ENCODE results near the gene STRIP1.

The STRIP1 gene

GRCh38 chr1:110034451-110035235 lies at the start of gene STRIP1:
Gene STRIP1 (plus strand): TSS chr1:110034624. CDS start chr1:110034638, 14 bp downstream.
- peak; percentile 95 for DNase-seq (ENCODE audit: low read depth)

- DNase-seq (ENCODE audit: low read depth) = no peak
Measured at GRCh38 chr1:109985247-109986053, 49.0 kb upstream of the STRIP1 start.

DNA sequence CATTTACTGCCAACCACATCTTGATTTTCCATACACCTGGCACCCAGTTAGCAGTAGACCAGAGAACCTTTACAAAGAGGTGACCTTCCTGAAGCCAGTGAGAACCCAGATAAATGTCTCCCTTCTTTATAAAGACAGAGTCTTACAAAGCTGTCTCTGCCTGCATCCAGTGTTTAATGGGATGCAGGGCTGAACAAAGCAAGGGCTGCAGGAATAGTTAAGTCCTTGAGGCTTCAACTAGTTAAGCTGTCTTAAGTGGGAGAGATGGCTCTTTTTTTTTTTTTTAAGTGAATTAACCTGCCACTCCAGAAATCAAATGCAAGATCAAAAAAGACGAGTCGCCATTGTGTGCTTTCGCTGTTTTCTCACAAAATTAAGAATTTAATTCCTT lies 48.4 kb upstream of the STRIP1 start:
- DNase-seq (ENCODE audit: low read depth) = no peak

GRCh38 chr1:109988349-109988914 lies 46.0 kb upstream of the STRIP1 start:
- no peak for DNase-seq (ENCODE audit: low read depth)

GRCh38 chr1:109989506-109990301 lies 44.7 kb upstream of the STRIP1 start:
- DNase-seq (ENCODE audit: low read depth) = no peak

- DNase-seq (ENCODE audit: low read depth) = no peak
Measured at GRCh38 chr1:109990302-109990653, 44.1 kb upstream of the STRIP1 start.

DNA sequence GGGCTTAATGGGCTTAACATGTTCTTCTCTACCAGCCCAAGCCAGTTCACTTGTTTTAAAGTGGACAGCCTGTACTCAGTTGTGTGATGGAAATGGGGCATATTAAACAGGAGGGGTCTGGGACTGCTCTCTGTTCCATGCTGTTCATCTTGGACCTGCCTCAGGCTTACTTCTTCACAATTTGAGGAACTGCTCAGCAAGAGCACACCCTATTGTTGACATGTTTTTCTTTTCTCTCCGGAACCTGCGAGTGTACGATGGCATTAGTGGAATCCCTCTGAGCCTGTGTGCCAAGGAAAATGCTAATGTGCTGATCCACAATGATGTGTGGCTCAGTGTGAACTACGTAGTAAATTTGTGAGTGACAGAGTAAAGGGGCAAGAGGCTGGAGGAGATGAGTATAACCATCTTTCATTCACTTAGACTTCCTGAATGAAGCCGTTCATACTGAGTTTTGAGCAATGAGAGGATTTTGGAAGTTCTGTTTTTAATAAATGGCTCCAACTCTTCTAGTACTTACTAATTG lies 43.0 kb upstream of the STRIP1 start:
- DNase-seq (ENCODE audit: low read depth) = no peak

- DNase-seq (ENCODE audit: low read depth) = no peak
Measured at GRCh38 chr1:109993885-109994284, 40.5 kb upstream of the STRIP1 start.

- no peak for DNase-seq (ENCODE audit: low read depth)
Measured at GRCh38 chr1:109994654-109995053, 39.8 kb upstream of the STRIP1 start.

- no peak for DNase-seq (ENCODE audit: low read depth)
Measured at GRCh38 chr1:109995536-109995935, 38.9 kb upstream of the STRIP1 start.

DNA sequence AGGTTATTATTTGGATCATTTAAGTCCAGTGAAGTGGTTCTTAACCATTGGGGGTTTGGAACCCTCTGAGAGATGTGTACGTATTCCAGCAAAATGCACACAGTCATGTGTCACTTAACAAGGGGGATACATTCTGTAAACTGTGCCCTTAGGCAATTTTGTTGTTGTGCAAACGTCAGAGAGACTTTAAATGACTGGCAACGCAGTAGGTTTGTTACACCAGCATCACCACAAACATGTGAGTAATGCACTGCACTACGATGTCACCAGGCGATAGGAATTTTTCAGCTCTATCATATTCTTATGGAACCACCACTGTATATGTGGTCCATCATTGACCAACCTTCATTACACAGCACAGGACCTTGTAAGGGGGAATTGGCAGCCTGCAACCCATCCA lies 37.9 kb upstream of the STRIP1 start:
- no peak for DNase-seq (ENCODE audit: low read depth)

- DNase-seq (ENCODE audit: low read depth) = no peak
Measured at GRCh38 chr1:109997204-109997866, 37.1 kb upstream of the STRIP1 start.

DNA sequence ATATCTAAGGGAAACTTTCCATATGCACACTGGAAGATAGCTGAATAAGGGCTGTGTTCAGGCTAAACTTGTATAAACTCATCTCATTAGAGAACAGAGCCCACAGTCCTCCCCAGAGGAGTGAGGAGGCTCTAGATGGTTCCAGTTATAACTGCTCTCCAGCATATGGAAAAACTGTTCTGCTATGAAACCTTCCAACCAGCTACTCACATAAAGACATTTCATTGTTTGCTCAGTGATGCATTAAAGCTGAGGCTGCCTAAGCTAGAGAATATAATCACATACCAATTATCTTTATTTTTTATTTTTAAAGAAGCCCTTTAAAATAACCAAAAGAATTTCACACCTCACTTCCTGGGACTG lies 36.6 kb upstream of the STRIP1 start:
- DNase-seq (ENCODE audit: low read depth) = no peak

DNA sequence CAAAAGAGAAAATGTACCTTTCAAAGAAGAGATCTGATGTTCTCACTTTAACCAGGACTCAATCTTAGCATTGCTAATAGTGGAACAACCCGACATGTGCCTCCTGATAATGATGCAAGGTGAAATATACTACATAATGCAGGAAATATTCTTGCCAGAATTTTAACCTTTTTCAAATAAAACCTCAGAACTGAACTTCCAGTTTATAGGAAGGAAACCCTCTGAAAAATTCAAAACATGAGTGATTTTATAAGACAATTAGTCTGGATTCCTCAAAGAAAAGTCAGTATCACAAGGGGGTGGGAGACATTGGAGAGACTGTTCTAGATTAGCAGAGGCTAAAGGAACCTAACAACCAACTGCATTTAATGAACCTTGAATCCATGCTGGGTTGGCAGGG lies 31.7 kb upstream of the STRIP1 start:
- no peak for DNase-seq (ENCODE audit: low read depth)

DNA sequence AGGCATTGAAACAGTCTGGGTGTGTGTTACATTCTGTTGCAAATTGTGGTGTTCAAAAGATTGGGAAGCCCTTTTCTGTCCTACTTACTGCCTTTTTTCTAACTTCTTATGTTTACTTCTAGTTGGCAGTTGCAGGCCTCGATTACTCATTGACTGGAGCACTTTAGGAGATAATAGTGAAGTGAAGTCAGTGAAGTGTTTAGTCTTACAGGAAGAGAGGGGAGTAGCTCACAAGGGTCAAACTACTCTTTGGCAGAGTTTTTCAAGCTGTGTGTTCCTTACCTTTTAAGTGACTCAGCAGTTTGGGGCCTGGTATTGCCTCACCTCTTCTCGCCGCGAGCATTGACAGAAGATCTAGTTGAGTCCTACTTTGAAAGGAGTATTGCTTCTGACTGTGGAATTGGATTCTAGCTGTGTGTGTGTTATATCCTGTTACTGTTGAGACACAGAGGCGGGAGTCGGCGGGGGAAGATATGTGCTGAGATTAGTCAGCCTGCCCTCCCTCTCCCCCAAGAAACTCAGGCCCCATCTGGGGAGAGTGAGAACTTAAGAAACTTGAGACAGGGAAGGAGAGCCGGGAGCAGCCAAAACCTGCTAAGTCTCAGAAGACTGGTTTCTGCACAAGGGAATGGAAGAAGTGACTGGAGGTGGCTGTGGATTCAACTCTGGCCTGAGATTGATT lies 30.5 kb upstream of the STRIP1 start:
- DNase-seq (ENCODE audit: low read depth) = peak; percentile 94

DNA sequence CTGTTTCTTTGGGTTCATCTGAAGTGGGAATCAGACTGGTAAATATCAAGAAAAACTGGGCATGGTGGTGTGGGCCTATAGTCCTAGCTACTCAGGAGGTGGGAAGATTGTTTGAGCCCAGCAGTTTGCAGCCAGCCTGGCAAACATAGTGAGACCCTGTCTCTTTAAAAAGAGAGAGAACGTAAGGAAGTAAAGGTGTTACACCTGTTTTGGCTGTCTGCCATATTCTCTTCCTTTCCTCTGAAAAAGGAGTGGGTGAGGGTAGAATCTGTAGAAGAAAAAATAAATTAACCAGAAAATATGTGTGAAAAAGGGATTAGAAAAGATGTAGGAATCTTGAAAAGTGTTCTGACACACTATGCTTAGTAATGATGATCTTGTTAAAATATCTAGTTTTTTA lies 29.8 kb upstream of the STRIP1 start:
- DNase-seq (ENCODE audit: low read depth) = no peak

DNA sequence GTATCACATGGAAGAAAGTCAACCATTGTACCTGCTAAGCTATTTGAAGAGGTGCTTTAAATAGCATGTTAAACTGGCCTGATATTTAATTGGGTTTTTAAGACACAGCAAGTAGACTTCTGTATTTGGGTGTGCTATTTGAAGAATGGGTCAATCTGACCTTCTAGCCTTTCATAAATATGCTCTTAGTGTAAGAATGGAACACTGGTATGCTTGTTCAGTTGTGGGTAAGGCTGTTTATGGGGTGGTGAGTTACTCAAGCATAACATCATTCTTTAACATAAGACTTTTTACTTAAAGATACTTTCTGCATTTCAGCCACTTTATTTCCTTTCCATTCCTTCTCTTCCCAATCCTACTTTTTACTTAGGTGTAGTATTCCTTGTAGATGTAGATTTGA lies 28.5 kb upstream of the STRIP1 start:
- DNase-seq (ENCODE audit: low read depth) = no peak

DNA sequence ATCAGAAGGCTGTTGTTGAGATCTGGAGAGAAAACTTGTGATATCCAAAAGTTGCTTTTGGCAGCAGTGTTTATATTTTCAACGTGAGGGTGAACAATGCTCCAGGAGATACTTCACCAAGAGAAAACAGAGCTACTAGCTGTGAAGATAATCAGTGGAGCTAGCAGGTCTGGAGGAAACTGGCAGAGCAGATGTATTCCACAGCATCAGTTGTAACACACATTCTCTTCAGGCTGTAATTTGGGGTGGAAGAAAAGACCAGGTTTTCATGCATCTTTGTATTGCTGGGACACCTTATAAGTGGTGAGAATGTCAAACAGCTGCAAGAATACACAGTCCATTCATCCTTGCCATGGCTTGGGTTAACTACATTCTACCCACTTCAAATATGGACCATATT lies 27.9 kb upstream of the STRIP1 start:
- DNase-seq (ENCODE audit: low read depth) = no peak

DNA sequence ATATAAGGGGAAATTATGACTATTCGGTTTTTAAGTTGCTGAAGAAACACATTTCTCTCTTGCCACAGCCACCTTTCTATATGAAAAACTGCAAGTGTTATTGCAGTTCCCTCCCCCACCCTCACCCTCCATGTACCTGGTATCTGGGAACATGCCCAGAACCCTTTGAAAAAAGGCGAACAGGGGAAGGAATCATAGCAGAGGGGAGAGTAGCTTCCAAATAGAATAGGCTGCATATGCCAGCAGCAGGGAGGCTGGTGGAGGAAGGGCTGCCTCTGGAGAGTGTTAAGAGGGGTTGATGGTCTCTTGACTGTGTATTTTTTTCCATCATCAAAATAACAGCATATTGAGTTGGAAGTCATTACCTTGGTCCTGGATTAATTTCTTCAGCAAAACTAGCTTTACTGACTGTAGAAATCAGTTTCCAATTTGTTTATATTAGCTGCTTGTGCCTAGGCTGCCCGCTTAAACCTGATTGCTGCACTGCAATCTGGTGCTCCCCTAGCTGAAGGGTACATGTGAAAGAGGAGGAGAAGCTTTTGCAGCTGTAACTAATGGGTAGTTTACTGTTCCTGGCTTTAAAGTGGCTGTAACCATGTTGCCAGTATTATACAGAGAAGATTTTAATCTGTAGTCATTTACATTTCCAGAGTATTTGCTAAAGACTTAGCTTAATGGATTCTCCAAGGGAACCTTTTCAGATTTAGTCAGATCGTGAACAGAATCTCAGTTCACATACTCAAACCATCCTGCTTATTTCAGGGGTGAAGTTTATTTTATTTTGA lies 27.2 kb upstream of the STRIP1 start:
- DNase-seq (ENCODE audit: low read depth) = no peak

DNA sequence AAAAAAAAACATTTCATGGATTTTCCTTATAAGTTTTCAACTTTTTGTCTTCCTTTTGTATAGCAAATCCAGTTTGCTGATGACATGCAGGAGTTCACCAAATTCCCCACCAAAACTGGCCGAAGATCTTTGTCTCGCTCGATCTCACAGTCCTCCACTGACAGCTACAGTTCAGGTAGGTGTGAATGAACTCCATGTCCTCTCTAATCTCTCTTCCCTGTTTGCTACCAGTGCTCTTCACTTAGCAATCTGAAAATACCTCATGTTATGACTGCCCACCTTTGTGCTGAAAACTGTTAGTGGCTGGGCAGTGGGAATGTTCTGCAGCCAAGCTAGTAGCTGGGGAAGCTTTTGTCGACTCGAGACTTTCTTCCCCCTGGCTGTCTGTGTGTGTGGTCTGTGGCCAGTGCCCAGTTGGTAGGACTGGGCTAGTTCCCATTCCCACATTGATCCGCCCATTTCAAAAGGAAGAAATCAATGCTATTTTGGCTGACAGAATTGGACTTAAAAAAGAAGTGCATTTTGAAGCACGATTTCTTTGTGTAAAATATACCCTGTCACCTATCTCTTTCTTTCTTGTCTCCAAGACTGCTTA lies 25.4 kb upstream of the STRIP1 start:
- no peak for DNase-seq (ENCODE audit: low read depth)

Measured in fibroblast of the conjunctiva (primary cell).